Ovary (tissue), 3 donors: Measurements from ENCODE around the gene BMPR1A.

Experiments used
- CTCF ChIP-seq, 3 donors: fragments of 450-650 bp in 2 of 3; fragments of 200-600 bp in 1 of 3; IDR thresholded peaks; one replicate each; pipeline versions ENCODE4 v1.5.1 to v1.8.0; 2016 to 2022; ENCODE audit warnings: antibody characterized with exemption in 3 of 3, mild to moderate bottlenecking in 1 of 3
- EP300 ChIP-seq: sonication (generic); formaldehyde crosslinking; IDR thresholded peaks from one replicate; pipeline ENCODE4 v1.6.1; 2017; ENCODE audit warnings: antibody characterized with exemption
- POLR2A ChIP-seq: fragments of 450-650 bp; IDR thresholded peaks from one replicate; pipeline ENCODE4 v1.6.1; 2017; ENCODE audit warnings: antibody characterized with exemption, mild to moderate bottlenecking, moderate library complexity
- donor health status: DM: no; HTN: no; CAD: no.

- TF ChIP-seq CTCF (IDR thresholded peaks at IDR 0.05) = no peak
- TF ChIP-seq POLR2A = no peak
- TF ChIP-seq EP300 = no peak
These were observed 205.9 kb downstream of the BMPR1A start for GRCh38 chr10:86962136-86962980.
